Fibroblast of lung (primary cell): ENCODE results near the gene WRAP53. TPM values are rescaled to one million over a fixed set of nuclear protein-coding genes. Genes with fewer than 3 reads are reported as not detected.

Source experiments
- DNase-seq, 2 donors: peaks; one replicate each; pipeline versions ENCODE4 v3.0.0 to v3.0.0-alpha.2; 2010; ENCODE audit warnings: low read depth in 2 of 2
- H2AFZ ChIP-seq: 2 replicates; pipeline ENCODE4 v1.5.1; 2012; ENCODE audit warnings: low read length, control low read depth, inconsistent platforms
- H3K27ac ChIP-seq: 2 replicates; pipeline ENCODE4 v1.5.1; 2011; ENCODE audit warnings: low read length, control low read depth; ENCODE audit not compliant: insufficient read depth
- H3K27me3 ChIP-seq: 2 replicates; pipeline ENCODE4 v1.5.1; 2011; ENCODE audit warnings: mild to moderate bottlenecking, low read length; ENCODE audit not compliant: control insufficient read depth, insufficient read depth
- H3K36me3 ChIP-seq: 2 replicates; pipeline ENCODE4 v1.5.1; 2011; ENCODE audit warnings: low read length; ENCODE audit not compliant: control insufficient read depth, insufficient read depth
- H3K4me1 ChIP-seq: 2 replicates; pipeline ENCODE4 v1.5.1; 2011; ENCODE audit warnings: low read length; ENCODE audit not compliant: control insufficient read depth, insufficient read depth; ENCODE audit errors: extremely low read depth
- H3K4me2 ChIP-seq: 2 replicates; pipeline ENCODE4 v1.5.1; 2011; ENCODE audit warnings: low read length, control low read depth; ENCODE audit not compliant: insufficient read depth; ENCODE audit errors: extremely low read depth
- H3K4me3 ChIP-seq, 4 experiments: fragments of 200-600 bp in 1 of 4; sonication (generic) in 1 of 4; replicated peaks in 1 of 4; 2 replicates each; pipeline ENCODE4 v1.5.1; 2011 to 2016; ENCODE audit warnings: low read length in 4 of 4, low read depth in 3 of 4, mild to moderate bottlenecking in 3 of 4, control low read depth in 2 of 4, inconsistent platforms in 1 of 4, mixed read lengths in 1 of 4; ENCODE audit not compliant: insufficient read depth in 1 of 4; ENCODE audit errors: control extremely low read depth in 1 of 4
- H3K79me2 ChIP-seq: 2 replicates; pipeline ENCODE4 v1.5.1; 2012; ENCODE audit warnings: mild to moderate bottlenecking, low read length, inconsistent platforms; ENCODE audit not compliant: control insufficient read depth, insufficient read depth
- H3K9ac ChIP-seq: 2 replicates; pipeline ENCODE4 v1.5.1; 2011; ENCODE audit warnings: mild to moderate bottlenecking, low read length, control low read depth; ENCODE audit not compliant: insufficient read depth
- H3K9me3 ChIP-seq: 2 replicates; pipeline ENCODE4 v1.5.1; 2012; ENCODE audit warnings: low read depth, low read length; ENCODE audit not compliant: control insufficient read depth, insufficient read depth
- H4K20me1 ChIP-seq: 2 replicates; pipeline ENCODE4 v1.5.1; 2011; ENCODE audit warnings: low read length; ENCODE audit not compliant: control insufficient read depth, insufficient read depth; ENCODE audit errors: extremely low read depth
- CTCF ChIP-seq, 2 donors: IDR thresholded peaks in 1 of 2; conservative IDR thresholded peaks in 1 of 2; 1 replicate in 1 of 2; 2 replicates in 1 of 2; pipeline ENCODE4 v1.5.1; 2011 to 2012; ENCODE audit warnings: low read length in 2 of 2, control low read depth in 1 of 2, inconsistent platforms in 1 of 2, low read depth in 1 of 2, mild to moderate bottlenecking in 1 of 2
- EZH2 ChIP-seq: IDR thresholded peaks from 2 replicates; pipeline ENCODE4 v1.5.1; 2012; ENCODE audit warnings: low read length, control low read depth, mild to moderate bottlenecking; ENCODE audit errors: missing control alignments
- polyA plus RNA-seq, 2 donors: library from polyadenylated mRNA; depleted of rRNA in 1 of 2; stranded (reverse) in 1 of 2; unstranded in 1 of 2; fragments of >200 nt; gene quantifications; 2 replicates each; pipeline ENCODE4 v1.2.1, GENCODE V29; 2011 to 2012; ENCODE audit warnings: missing spikeins in 1 of 2
- total RNA-seq: library from RNA; depleted of rRNA; stranded (reverse); fragments of >200 nt; gene quantifications from 2 replicates; pipeline ENCODE4 v1.2.1, GENCODE V29; 2014

WRAP53 gene
- total and polyA plus RNA-seq, 2 donors (not counting 1 experiment from before 2014, with no cell fraction given): 3.0 to 3.1 TPM

GRCh38 chr17:7652388-7653356 is 35.6 kb upstream of the WRAP53 start:
- H3K9ac ChIP-seq: no peak overlapping the region
- no peak overlapping the region for H3K4me2 ChIP-seq
- H3K9me3 ChIP-seq: no peaks in the 10 kb centered on the region
- no peak overlapping the region for H3K4me3 ChIP-seq
- H3K27me3 ChIP-seq: peaks cover 39% of the 10 kb centered on the region
- TF ChIP-seq CTCF (conservative IDR thresholded peaks at IDR 0.05 in 1 of 2, IDR thresholded peaks at IDR 0.05 in 1 of 2; ENCODE audit: low read depth in 1 of 2, low read length in 2 of 2): no peak
- TF ChIP-seq EZH2: peak; percentile 84
- H3K79me2 ChIP-seq: no peaks in the 10 kb centered on the region
- H3K36me3 ChIP-seq: no peaks in the 10 kb centered on the region
- H2AFZ ChIP-seq: no peak overlapping the region
- no peak overlapping the region for H3K27ac ChIP-seq
- peaks cover 2% of the 10 kb centered on the region for H3K4me1 ChIP-seq
- no peak for DNase-seq
- no peaks in the 10 kb centered on the region for H4K20me1 ChIP-seq

GRCh38 chr17:7654832-7655540 is 33.3 kb upstream of the WRAP53 start:
- H4K20me1 ChIP-seq: no peaks in the 10 kb centered on the region
- no peak for TF ChIP-seq CTCF (conservative IDR thresholded peaks at IDR 0.05 in 1 of 2, IDR thresholded peaks at IDR 0.05 in 1 of 2; ENCODE audit: low read depth in 1 of 2, low read length in 2 of 2)
- no peak for TF ChIP-seq EZH2
- no peak overlapping the region for H3K4me2 ChIP-seq
- H3K27ac ChIP-seq: no peak overlapping the region
- no peaks in the 10 kb centered on the region for H3K36me3 ChIP-seq
- peaks cover 36% of the 10 kb centered on the region for H3K27me3 ChIP-seq
- no peaks in the 10 kb centered on the region for H3K9me3 ChIP-seq
- peaks cover 2% of the 10 kb centered on the region for H3K4me1 ChIP-seq
- H3K9ac ChIP-seq: no peak overlapping the region
- no peaks in the 10 kb centered on the region for H3K79me2 ChIP-seq
- no peak overlapping the region for H2AFZ ChIP-seq
- no peak overlapping the region for H3K4me3 ChIP-seq
- peak in 1 of 2 donors; percentile 22 for DNase-seq

GRCh38 chr17:7655541-7655840 is 32.8 kb upstream of the WRAP53 start:
- H3K27me3 ChIP-seq: peaks cover 31% of the 10 kb centered on the region
- no peaks in the 10 kb centered on the region for H3K9me3 ChIP-seq
- no peaks in the 10 kb centered on the region for H3K79me2 ChIP-seq
- no peak overlapping the region for H3K27ac ChIP-seq
- no peak for DNase-seq
- no peak overlapping the region for H3K4me2 ChIP-seq
- H3K36me3 ChIP-seq: no peaks in the 10 kb centered on the region
- no peak overlapping the region for H3K9ac ChIP-seq
- H3K4me3 ChIP-seq: no peak overlapping the region
- TF ChIP-seq CTCF (conservative IDR thresholded peaks at IDR 0.05 in 1 of 2, IDR thresholded peaks at IDR 0.05 in 1 of 2; ENCODE audit: low read depth in 1 of 2, low read length in 2 of 2) (no peak), EZH2 (no peak)
- no peaks in the 10 kb centered on the region for H3K4me1 ChIP-seq
- no peak overlapping the region for H2AFZ ChIP-seq
- H4K20me1 ChIP-seq: no peaks in the 10 kb centered on the region
